ENCODE measurements around the gene SLC25A6. TPM values are rescaled to one million over a fixed set of nuclear protein-coding genes. Genes with fewer than 3 reads are reported as not detected.
"Not testable (repeated sequence)": the region's sequence is repeated elsewhere in the genome, so short reads cannot be mapped to it uniquely, and the experiment has no call there.

Gene SLC25A6
- total RNA-seq, 1 experiment from 2014 or later, result 149 TPM

- Histone ChIP-seq H3K4me1 (replicated peaks) (no peaks in the 10 kb centered on the region), H3K9me3 (replicated peaks) (peaks cover 15% of the 10 kb centered on the region), H3K36me3 (peaks cover 56% of the 10 kb centered on the region), H3K27me3 (replicated peaks) (no peaks in the 10 kb centered on the region), H3K27ac (no peak overlapping the region), H3K4me3 (no peak overlapping the region)
- no peak for DNase-seq (ENCODE audit: low read depth in 1 of 2, low spot score in 2 of 2)
These were observed 28.5 kb upstream of the SLC25A6 start for GRCh38 chrX:1420371-1420770.

- DNase-seq (ENCODE audit: low read depth in 1 of 2, low spot score in 2 of 2), result no peak
- Histone ChIP-seq H3K36me3 (peaks cover 52% of the 10 kb centered on the region), H3K27ac (no peak overlapping the region)
These were observed 27.8 kb upstream of the SLC25A6 start for GRCh38 chrX:1419545-1420355.

GRCh38 chrX:1418901-1419544, 27.1 kb upstream of the SLC25A6 start:
- H3K9me3 ChIP-seq (replicated peaks), result peaks cover 11% of the 10 kb centered on the region
- no peak overlapping the region for H3K27ac ChIP-seq
- no peak overlapping the region for H3K4me3 ChIP-seq
- DNase-seq (ENCODE audit: low read depth in 1 of 2, low spot score in 2 of 2), result no peak
- H3K36me3 ChIP-seq, result peaks cover 57% of the 10 kb centered on the region
- H3K27me3 ChIP-seq (replicated peaks), result no peaks in the 10 kb centered on the region
- H3K4me1 ChIP-seq (replicated peaks), result no peaks in the 10 kb centered on the region

More at GRCh38 chrX:1419545-1420355, 27.8 kb upstream of the SLC25A6 start:
- Histone ChIP-seq H3K27me3 (replicated peaks) (no peaks in the 10 kb centered on the region), H3K4me1 (replicated peaks) (no peaks in the 10 kb centered on the region), H3K9me3 (replicated peaks) (peaks cover 11% of the 10 kb centered on the region), H3K4me3 (no peak overlapping the region)

- DNase-seq (ENCODE audit: low read depth in 1 of 2, low spot score in 2 of 2), result no peak
- Histone ChIP-seq H3K4me3 (no peak overlapping the region), H3K27ac (no peak overlapping the region), H3K27me3 (replicated peaks) (no peaks in the 10 kb centered on the region), H3K4me1 (replicated peaks) (no peaks in the 10 kb centered on the region), H3K9me3 (replicated peaks) (peaks cover 10% of the 10 kb centered on the region), H3K36me3 (peaks cover 60% of the 10 kb centered on the region)
These were observed 26.2 kb upstream of the SLC25A6 start for GRCh38 chrX:1417921-1418771.

- H3K9me3 ChIP-seq (replicated peaks), result peaks cover 9% of the 10 kb centered on the region
- no peak overlapping the region for H3K4me3 ChIP-seq
- no peak for DNase-seq (ENCODE audit: low read depth in 1 of 2, low spot score in 2 of 2)
- H3K36me3 ChIP-seq, result peaks cover 63% of the 10 kb centered on the region
- no peaks in the 10 kb centered on the region for H3K4me1 ChIP-seq (replicated peaks)
- no peaks in the 10 kb centered on the region for H3K27me3 ChIP-seq (replicated peaks)
- H3K27ac ChIP-seq, result no peak overlapping the region
These were observed 25.2 kb upstream of the SLC25A6 start for GRCh38 chrX:1416965-1417760.

- DNase-seq (ENCODE audit: low read depth in 1 of 2, low spot score in 2 of 2), result no peak
- Histone ChIP-seq H3K36me3 (peaks cover 59% of the 10 kb centered on the region), H3K27me3 (replicated peaks) (no peaks in the 10 kb centered on the region), H3K9me3 (replicated peaks) (peaks cover under 1% of the 10 kb centered on the region; the same call in 1 of the 2 replicates), H3K4me1 (replicated peaks) (no peaks in the 10 kb centered on the region), H3K27ac (no peak overlapping the region), H3K4me3 (no peak overlapping the region)
These were observed 24.4 kb upstream of the SLC25A6 start for GRCh38 chrX:1416327-1416784.

- Histone ChIP-seq H3K36me3 (peaks cover 49% of the 10 kb centered on the region), H3K27ac (no peak overlapping the region), H3K4me3 (no peak overlapping the region), H3K4me1 (replicated peaks) (no peaks in the 10 kb centered on the region), H3K27me3 (replicated peaks) (no peaks in the 10 kb centered on the region), H3K9me3 (replicated peaks) (no peaks in the 10 kb centered on the region)
- no peak for DNase-seq (ENCODE audit: low read depth in 1 of 2, low spot score in 2 of 2)
These were observed 20.7 kb upstream of the SLC25A6 start for GRCh38 chrX:1412551-1413161.

GRCh38 chrX:1411326-1411725, 19.4 kb upstream of the SLC25A6 start:
- no peak for DNase-seq (ENCODE audit: low read depth in 1 of 2, low spot score in 2 of 2)
- Histone ChIP-seq H3K27me3 (replicated peaks) (no peaks in the 10 kb centered on the region), H3K9me3 (replicated peaks) (no peaks in the 10 kb centered on the region), H3K36me3 (peaks cover 35% of the 10 kb centered on the region), H3K4me1 (replicated peaks) (no peaks in the 10 kb centered on the region), H3K4me3 (no peak overlapping the region), H3K27ac (no peak overlapping the region)

GRCh38 chrX:1407035-1407434, 15.1 kb upstream of the SLC25A6 start:
- no peaks in the 10 kb centered on the region for H3K27me3 ChIP-seq (replicated peaks)
- no peak overlapping the region for H3K4me3 ChIP-seq
- no peaks in the 10 kb centered on the region for H3K4me1 ChIP-seq (replicated peaks)
- H3K9me3 ChIP-seq (replicated peaks), result no peaks in the 10 kb centered on the region
- DNase-seq (ENCODE audit: low read depth in 1 of 2, low spot score in 2 of 2), result no peak
- H3K27ac ChIP-seq, result no peak overlapping the region
- peaks cover 11% of the 10 kb centered on the region for H3K36me3 ChIP-seq

GRCh38 chrX:1405769-1406168, 13.9 kb upstream of the SLC25A6 start:
- DNase-seq (ENCODE audit: low read depth in 1 of 2, low spot score in 2 of 2); H3K4me1 ChIP-seq (replicated peaks); H3K9me3 ChIP-seq (replicated peaks); H3K27me3 ChIP-seq (replicated peaks); H3K27ac ChIP-seq; H3K4me3 ChIP-seq: not testable (repeated sequence)
- H3K36me3 ChIP-seq, result peaks cover 15% of the 10 kb centered on the region

- H3K27me3 ChIP-seq (replicated peaks); DNase-seq (ENCODE audit: low read depth in 1 of 2, low spot score in 2 of 2); H3K4me3 ChIP-seq; H3K4me1 ChIP-seq (replicated peaks); H3K9me3 ChIP-seq (replicated peaks); H3K27ac ChIP-seq: not testable (repeated sequence)
- H3K36me3 ChIP-seq, result peaks cover 26% of the 10 kb centered on the region
These were observed 12.0 kb upstream of the SLC25A6 start for GRCh38 chrX:1403867-1404266.

- DNase-seq (ENCODE audit: low read depth in 1 of 2, low spot score in 2 of 2), result no peak
- Histone ChIP-seq H3K27ac (no peak overlapping the region), H3K4me1 (replicated peaks) (no peaks in the 10 kb centered on the region), H3K9me3 (replicated peaks) (no peaks in the 10 kb centered on the region), H3K4me3 (no peak overlapping the region), H3K36me3 (peaks cover 29% of the 10 kb centered on the region), H3K27me3 (replicated peaks) (no peaks in the 10 kb centered on the region)
These were observed 11.3 kb upstream of the SLC25A6 start for GRCh38 chrX:1403228-1403627.

Measured in SJSA1 (cell line).